PC-3 (cell line): ENCODE data around the gene TESK2. TPM values are rescaled to one million over a fixed set of nuclear protein-coding genes. Genes with fewer than 3 reads are reported as not detected.

Source experiments
- ATAC-seq: fragments of 200-7000 bp; cut with Tn5 transposase; 2 replicates; pipeline ENCODE4 v1.9.1; 2020; ENCODE audit warnings: mild to moderate bottlenecking, moderate library complexity
- BruUV-seq: library from RNA; stranded (reverse); fragments of 400-500 nt; replicated peaks from 2 replicates; lab custom pipeline; 2021; lab: Mats Ljungman, UMichigan
- CTCF ChIA-PET: fragments of 300-600 bp; sonication (Branson Sonifier 250); formaldehyde crosslinking; loops from one replicate; lab custom pipeline; 2022; ENCODE audit warnings: antibody characterized with exemption; lab: Charles Lee
- POLR2A ChIA-PET: fragments of 300-600 bp; sonication (Branson Sonifier 250); formaldehyde crosslinking; loops from one replicate; lab custom pipeline; 2022; ENCODE audit warnings: antibody characterized with exemption; ENCODE audit not compliant: unreplicated experiment; lab: Charles Lee
- DNase-seq: peaks from one replicate; pipeline ENCODE4 v3.0.0-alpha.2; 2015
- H2AFZ ChIP-seq: fragments of 300-600 bp; sonication (generic); 2 replicates; pipeline ENCODE4 v1.6.0; 2016; ENCODE audit warnings: antibody characterized with exemption, low read length
- H3F3A ChIP-seq: fragments of 300-600 bp; sonication (generic); one replicate; pipeline ENCODE4 v1.6.0; 2017; ENCODE audit warnings: antibody characterized with exemption, low read length, control low read depth, mild to moderate bottlenecking; ENCODE audit not compliant: unreplicated experiment
- H3K27ac ChIP-seq: fragments of 300-600 bp; sonication (generic); 2 replicates; pipeline ENCODE4 v1.5.1; 2016; ENCODE audit warnings: mild to moderate bottlenecking, low read length
- H3K27me3 ChIP-seq: fragments of 300-600 bp; sonication (generic); 2 replicates; pipeline ENCODE4 v1.6.1; 2016; ENCODE audit warnings: low read length, mixed read lengths
- H3K36me3 ChIP-seq: fragments of 300-600 bp; sonication (generic); 2 replicates; pipeline ENCODE4 v1.6.1; 2016; ENCODE audit warnings: low read depth, mixed run types, low read length, mixed read lengths
- H3K4me1 ChIP-seq: fragments of 300-600 bp; sonication (generic); 2 replicates; pipeline ENCODE4 v1.5.1; 2016; ENCODE audit warnings: low read length; ENCODE audit not compliant: insufficient read depth
- H3K4me2 ChIP-seq: fragments of 300-600 bp; sonication (generic); 2 replicates; pipeline ENCODE4 v1.6.0; 2016; ENCODE audit warnings: low read length
- H3K4me3 ChIP-seq: fragments of 300-600 bp; sonication (generic); 2 replicates; pipeline ENCODE4 v1.5.1; 2016; ENCODE audit warnings: mild to moderate bottlenecking, low read length, mixed read lengths
- H3K79me2 ChIP-seq: fragments of 300-600 bp; sonication (generic); 2 replicates; pipeline ENCODE4 v1.6.1; 2017; ENCODE audit warnings: low read length, mixed read lengths
- H3K9ac ChIP-seq: fragments of 300-600 bp; sonication (generic); 2 replicates; pipeline ENCODE4 v1.6.0; 2016; ENCODE audit warnings: mild to moderate bottlenecking, low read length
- H3K9me2 ChIP-seq: fragments of 300-600 bp; sonication (generic); replicated peaks from 2 replicates; pipeline ENCODE4 v1.6.1; 2016; ENCODE audit warnings: mixed run types, low read length, mixed read lengths
- H3K9me3 ChIP-seq: fragments of 300-600 bp; sonication (generic); 2 replicates; pipeline ENCODE4 v1.6.1; 2016; ENCODE audit warnings: low read length, mixed read lengths
- H4K20me1 ChIP-seq: fragments of 300-600 bp; sonication (generic); 2 replicates; pipeline ENCODE4 v1.6.1; 2016; ENCODE audit warnings: low read length, mixed read lengths
- EZH2 ChIP-seq: fragments of 300-600 bp; sonication (generic); IDR thresholded peaks from one replicate; pipeline ENCODE4 v1.6.1; 2017; ENCODE audit warnings: antibody characterized with exemption, mild to moderate bottlenecking, low read length; ENCODE audit not compliant: unreplicated experiment
- EZH2phosphoT487 ChIP-seq: fragments of 300-600 bp; sonication (generic); IDR thresholded peaks from 2 replicates; pipeline ENCODE4 v1.6.1; 2018; ENCODE audit warnings: mild to moderate bottlenecking, antibody characterized with exemption, low read length, borderline replicate concordance
- intact Hi-C: fragments of 100-400 bp; cut with micrococcal nuclease; formaldehyde crosslinking; loops from 2 replicates; pipeline ENCODE4 v1.9.0; 2023
- total RNA-seq: library from RNA; depleted of rRNA; stranded (reverse); fragments of >200 nt; gene quantifications from 2 replicates; pipeline ENCODE4 v1.2.3, GENCODE V29; 2014
- TF ChIP-seq, protein P1 (sequence below): fragments of 300-600 bp; sonication (generic); conservative IDR thresholded peaks from 2 replicates; pipeline ENCODE4 v1.5.1; 2017; ENCODE audit warnings: antibody characterized with exemption, low read depth, mild to moderate bottlenecking, low read length

Gene TESK2
- total RNA-seq, 1 experiment from 2014 or later, result 6.0 TPM

DNA sequence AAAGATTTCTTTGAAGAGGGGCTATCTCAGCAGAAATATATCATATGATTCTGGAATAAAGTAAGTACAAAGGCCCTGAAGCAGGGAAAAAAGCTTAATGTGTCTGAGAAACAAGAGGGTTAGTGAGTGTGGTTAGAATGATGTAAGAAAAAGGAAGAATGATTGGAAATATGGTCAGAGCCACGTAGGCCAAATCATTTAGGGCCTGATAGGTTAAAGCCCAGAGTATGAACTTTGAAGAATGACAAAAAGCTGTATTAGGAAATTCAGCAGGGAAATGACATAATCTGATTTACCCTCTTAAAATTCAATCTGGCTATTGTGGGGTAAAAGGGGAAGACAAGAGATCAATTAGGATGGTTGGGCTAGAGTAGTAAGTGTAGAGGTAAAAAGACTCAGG lies 81.7 kb downstream of the TESK2 start:
- CTCF ChIA-PET, result no interaction called here

DNA sequence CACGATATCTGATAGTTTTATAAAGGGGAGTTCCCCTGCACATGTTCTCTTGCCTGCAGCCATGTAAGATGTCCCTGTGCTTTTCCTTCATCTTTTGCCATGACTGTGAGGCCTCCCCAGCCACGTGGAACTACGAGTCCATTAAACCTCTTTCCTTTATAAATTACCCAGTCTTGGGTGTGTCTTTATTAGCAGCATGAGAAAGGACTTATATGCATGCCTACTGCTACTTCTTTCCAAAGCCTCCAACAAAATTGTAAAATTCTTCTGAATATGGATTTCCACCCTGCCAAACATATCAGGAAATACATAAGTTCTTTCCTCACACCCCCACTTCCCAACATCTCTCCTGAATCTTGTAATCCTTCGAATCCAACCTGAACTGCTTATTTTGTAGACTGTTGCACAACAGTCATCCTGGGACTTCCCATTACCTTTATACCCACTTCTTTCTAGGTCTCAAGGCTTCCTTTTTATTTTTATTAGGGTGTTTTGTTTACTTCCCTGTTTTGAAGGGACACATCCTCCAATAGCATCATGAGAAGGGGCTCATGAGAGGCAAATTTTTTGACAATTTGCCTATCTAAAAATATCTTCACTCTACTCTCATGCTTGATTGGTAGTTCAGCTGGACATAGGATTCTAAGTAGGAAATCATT lies 83.2 kb downstream of the TESK2 start:
- CTCF ChIA-PET, result no interaction called here
- ATAC-seq, result no peak
- POLR2A ChIA-PET, result no interaction called here

More for the DNA sequence above, 81.7 kb downstream of the TESK2 start:
- Histone ChIP-seq H3K36me3 (no peaks in the 10 kb centered on the region), H3F3A (no peaks in the 10 kb centered on the region), H3K4me3 (no peak overlapping the region), H3K4me1 (peaks cover 18% of the 10 kb centered on the region), H4K20me1 (no peaks in the 10 kb centered on the region), H2AFZ (no peak overlapping the region), H3K27me3 (no peaks in the 10 kb centered on the region), H3K9me3 (no peaks in the 10 kb centered on the region), H3K9me2 (no peaks in the 10 kb centered on the region), H3K4me2 (no peak overlapping the region), H3K79me2 (no peaks in the 10 kb centered on the region), H3K27ac (no peak overlapping the region), H3K9ac (no peak overlapping the region)
- intact Hi-C loops, result no loop called here
- DNase-seq (no peak), ATAC-seq (no peak)
- POLR2A ChIA-PET, result no interaction called here
- TF ChIP-seq, protein P1, sequence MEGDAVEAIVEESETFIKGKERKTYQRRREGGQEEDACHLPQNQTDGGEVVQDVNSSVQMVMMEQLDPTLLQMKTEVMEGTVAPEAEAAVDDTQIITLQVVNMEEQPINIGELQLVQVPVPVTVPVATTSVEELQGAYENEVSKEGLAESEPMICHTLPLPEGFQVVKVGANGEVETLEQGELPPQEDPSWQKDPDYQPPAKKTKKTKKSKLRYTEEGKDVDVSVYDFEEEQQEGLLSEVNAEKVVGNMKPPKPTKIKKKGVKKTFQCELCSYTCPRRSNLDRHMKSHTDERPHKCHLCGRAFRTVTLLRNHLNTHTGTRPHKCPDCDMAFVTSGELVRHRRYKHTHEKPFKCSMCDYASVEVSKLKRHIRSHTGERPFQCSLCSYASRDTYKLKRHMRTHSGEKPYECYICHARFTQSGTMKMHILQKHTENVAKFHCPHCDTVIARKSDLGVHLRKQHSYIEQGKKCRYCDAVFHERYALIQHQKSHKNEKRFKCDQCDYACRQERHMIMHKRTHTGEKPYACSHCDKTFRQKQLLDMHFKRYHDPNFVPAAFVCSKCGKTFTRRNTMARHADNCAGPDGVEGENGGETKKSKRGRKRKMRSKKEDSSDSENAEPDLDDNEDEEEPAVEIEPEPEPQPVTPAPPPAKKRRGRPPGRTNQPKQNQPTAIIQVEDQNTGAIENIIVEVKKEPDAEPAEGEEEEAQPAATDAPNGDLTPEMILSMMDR, result no peak
- TF ChIP-seq EZH2phosphoT487 (no peak), EZH2 (no peak)
- no TSS peak for BruUV-seq

DNA sequence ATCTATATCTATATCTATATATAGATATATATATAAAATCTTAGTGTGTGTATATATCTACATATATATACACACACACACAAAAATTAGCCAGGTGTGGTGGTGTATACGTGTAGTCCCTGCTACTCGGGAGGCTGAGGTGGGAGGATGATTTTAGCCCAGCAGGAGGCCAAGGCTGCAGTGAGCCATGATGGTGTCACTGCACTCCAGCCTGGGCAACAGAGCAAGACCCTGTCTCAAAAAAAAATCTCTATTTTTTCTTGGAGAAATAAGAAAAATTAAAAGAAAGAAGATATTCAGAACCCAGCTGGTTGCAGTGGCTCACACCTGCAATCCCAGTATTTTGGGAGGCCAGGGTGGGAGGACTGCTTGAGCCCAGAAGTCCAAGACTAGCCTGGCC lies 85.3 kb downstream of the TESK2 start:
- Histone ChIP-seq H3K9me3 (no peaks in the 10 kb centered on the region), H3F3A (no peaks in the 10 kb centered on the region)
- BruUV-seq, result no TSS peak

More for the DNA sequence above, 83.2 kb downstream of the TESK2 start:
- Histone ChIP-seq H3F3A (no peaks in the 10 kb centered on the region), H3K9me2 (no peaks in the 10 kb centered on the region), H3K4me3 (no peak overlapping the region), H3K4me2 (no peak overlapping the region), H3K27me3 (no peaks in the 10 kb centered on the region), H3K9ac (no peak overlapping the region), H3K36me3 (no peaks in the 10 kb centered on the region), H2AFZ (no peak overlapping the region), H3K9me3 (no peaks in the 10 kb centered on the region), H3K79me2 (no peaks in the 10 kb centered on the region), H3K4me1 (peaks cover 18% of the 10 kb centered on the region), H3K27ac (no peak overlapping the region), H4K20me1 (no peaks in the 10 kb centered on the region)
- no peak for TF ChIP-seq EZH2phosphoT487
- TF ChIP-seq, protein P1, result no peak
- no peak for TF ChIP-seq EZH2
- no peak for DNase-seq
- intact Hi-C loops, result no loop called here
- no TSS peak for BruUV-seq

More for the DNA sequence above, 85.3 kb downstream of the TESK2 start:
- Histone ChIP-seq H3K4me2 (no peak overlapping the region), H3K79me2 (no peaks in the 10 kb centered on the region), H3K27me3 (no peaks in the 10 kb centered on the region), H4K20me1 (no peaks in the 10 kb centered on the region), H3K9me2 (no peaks in the 10 kb centered on the region), H3K27ac (no peak overlapping the region), H3K4me1 (peaks cover 2% of the 10 kb centered on the region; the same call in 1 of the 2 replicates), H3K4me3 (no peak overlapping the region), H3K36me3 (no peaks in the 10 kb centered on the region), H2AFZ (no peak overlapping the region), H3K9ac (no peak overlapping the region)
- ChIA-PET POLR2A (no interaction called here), CTCF (no interaction called here)
- intact Hi-C loops, result no loop called here
- TF ChIP-seq EZH2 (no peak), EZH2phosphoT487 (no peak)
- TF ChIP-seq, protein P1, result no peak
- ATAC-seq, result no peak
- DNase-seq, result no peak
